ENCODE measurements around the gene TTC23.

Gene TTC23

DNA sequence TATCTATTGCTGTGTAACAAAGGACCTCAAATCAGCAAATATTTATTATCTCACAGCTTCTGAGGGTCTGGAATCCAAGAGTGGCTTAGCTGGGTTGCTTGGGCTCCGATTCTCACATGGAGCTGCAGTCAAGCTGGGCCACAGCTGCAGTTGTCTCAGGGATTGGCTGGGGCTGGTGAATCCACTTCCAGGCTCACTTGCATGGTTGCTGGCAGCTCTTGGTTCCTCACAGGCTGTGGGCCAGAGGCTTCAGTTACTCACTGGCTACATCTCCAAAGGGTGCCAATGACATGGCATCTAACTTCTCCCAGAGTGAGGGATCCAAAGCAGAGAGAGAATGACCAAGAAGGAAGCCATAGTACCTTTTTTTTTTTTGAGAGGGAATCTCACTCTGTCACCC lies 158.4 kb downstream of the TTC23 start:
- H3K4me3 ChIP-seq (ENCODE audit: low read length), result no peak overlapping the region
- no peaks in the 10 kb centered on the region for H3K36me3 ChIP-seq (ENCODE audit: insufficient read depth, low read depth, low read length)
- no peak overlapping the region for H3K27ac ChIP-seq (ENCODE audit: low read length)
- H3K9ac ChIP-seq (ENCODE audit: low read depth, low read length), result no peak overlapping the region
- H3K4me1 ChIP-seq (ENCODE audit: insufficient read depth, low read length), result peaks cover 6% of the 10 kb centered on the region; the same call in 1 of the 2 replicates
- H3K9me3 ChIP-seq (ENCODE audit: insufficient read depth, low read depth, low read length), result no peaks in the 10 kb centered on the region
- no peaks in the 10 kb centered on the region for H3K27me3 ChIP-seq (ENCODE audit: insufficient read depth, low read length)

- no peaks in the 10 kb centered on the region for H3K36me3 ChIP-seq (ENCODE audit: insufficient read depth, low read depth, low read length)
Observed at GRCh38 chr15:99090011-99090699, 159.2 kb downstream of the TTC23 start.

DNA sequence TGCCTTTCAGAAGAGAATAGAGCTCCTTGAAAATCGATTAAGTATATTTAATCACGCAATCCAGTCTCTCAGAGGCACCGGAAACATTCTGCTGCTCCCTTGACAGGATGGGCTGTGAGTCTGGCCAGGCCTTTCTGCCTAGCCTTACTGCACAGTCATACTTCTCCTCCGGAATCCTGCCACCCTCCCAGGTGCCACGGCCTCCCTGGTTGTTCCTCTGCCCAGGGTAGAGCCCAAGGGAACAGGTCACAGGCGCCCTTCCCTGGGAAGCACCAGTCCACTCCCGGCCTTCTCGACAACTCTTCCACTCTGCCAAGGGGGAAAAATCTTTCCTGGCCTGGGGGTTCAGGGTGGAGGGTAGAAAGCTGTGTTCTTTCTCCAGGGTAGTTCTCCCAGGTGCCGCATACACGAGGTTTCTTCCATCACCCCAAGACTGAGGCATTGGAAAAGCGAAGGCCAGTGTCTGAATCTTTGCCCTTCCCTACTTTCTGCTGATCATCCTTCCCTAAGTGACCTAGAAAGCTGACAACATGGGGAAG lies 161.9 kb downstream of the TTC23 start:
- no peak overlapping the region for H3K4me3 ChIP-seq (ENCODE audit: low read length)
- H3K36me3 ChIP-seq (ENCODE audit: insufficient read depth, low read depth, low read length), result no peaks in the 10 kb centered on the region
- peaks cover 5% of the 10 kb centered on the region; the same call in 1 of the 2 replicates for H3K9me3 ChIP-seq (ENCODE audit: insufficient read depth, low read depth, low read length)
- H3K4me1 ChIP-seq (ENCODE audit: insufficient read depth, low read length), result peaks cover 6% of the 10 kb centered on the region; the same call in 1 of the 2 replicates
- no peak overlapping the region for H3K27ac ChIP-seq (ENCODE audit: low read length)
- no peaks in the 10 kb centered on the region for H3K27me3 ChIP-seq (ENCODE audit: insufficient read depth, low read length)
- no peak overlapping the region for H3K9ac ChIP-seq (ENCODE audit: low read depth, low read length)

More at GRCh38 chr15:99090011-99090699, 159.2 kb downstream of the TTC23 start:
- H3K4me1 ChIP-seq (ENCODE audit: insufficient read depth, low read length), result peaks cover 6% of the 10 kb centered on the region; the same call in 1 of the 2 replicates
- H3K27ac ChIP-seq (ENCODE audit: low read length), result no peak overlapping the region
- H3K27me3 ChIP-seq (ENCODE audit: insufficient read depth, low read length), result no peaks in the 10 kb centered on the region
- H3K4me3 ChIP-seq (ENCODE audit: low read length), result no peak overlapping the region
- H3K9ac ChIP-seq (ENCODE audit: low read depth, low read length), result peak overlapping the region; percentile 25; the same call in 1 of the 2 replicates
- no peaks in the 10 kb centered on the region for H3K9me3 ChIP-seq (ENCODE audit: insufficient read depth, low read depth, low read length)

GRCh38 chr15:99086327-99086667 lies 163.1 kb downstream of the TTC23 start:
- Histone ChIP-seq H3K27ac (ENCODE audit: low read length) (no peak overlapping the region), H3K9me3 (ENCODE audit: insufficient read depth, low read depth, low read length) (peaks cover 5% of the 10 kb centered on the region; the same call in 1 of the 2 replicates), H3K4me1 (ENCODE audit: insufficient read depth, low read length) (peaks cover 6% of the 10 kb centered on the region; the same call in 1 of the 2 replicates), H3K36me3 (ENCODE audit: insufficient read depth, low read depth, low read length) (no peaks in the 10 kb centered on the region), H3K9ac (ENCODE audit: low read depth, low read length) (no peak overlapping the region), H3K4me3 (ENCODE audit: low read length) (no peak overlapping the region), H3K27me3 (ENCODE audit: insufficient read depth, low read length) (no peaks in the 10 kb centered on the region)

Data from iPS-20b (cell line).